Stimulated activated CD4-positive, alpha-beta T cell treated with anti-CD3 and anti-CD28 coated beads, Interleukin-15, amount 100 ng/mL, for 48 hours (primary cell): ENCODE data around the gene PDE3A.
"Not testable (repeated sequence)": the region's sequence is repeated elsewhere in the genome, so short reads cannot be mapped to it uniquely, and the experiment has no call there.

Experiments used
- DNase-seq, 2 donors: peaks; one replicate each; pipeline ENCODE4 v3.0.0-alpha.2; 2020; ENCODE audit warnings: low read depth in 2 of 2

PDE3A gene

DNA sequence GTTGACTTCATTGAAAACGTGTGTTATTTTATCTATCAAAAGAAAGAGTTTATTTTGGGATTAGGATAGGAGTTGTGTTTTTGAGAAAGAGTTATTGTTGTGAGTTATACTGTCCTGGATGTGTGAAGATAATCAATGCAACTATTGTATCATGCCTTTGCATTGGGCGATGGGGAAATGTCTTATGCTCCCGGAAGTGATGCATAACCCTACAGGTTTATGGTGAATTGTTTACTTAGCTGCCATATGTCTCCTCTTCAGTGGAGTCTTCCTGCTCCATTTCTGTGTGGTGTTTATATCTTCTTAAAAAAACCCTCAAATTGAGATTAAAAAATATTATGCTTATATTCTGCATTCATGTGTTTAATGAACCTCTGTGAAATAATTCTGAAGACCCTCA lies 6.5 kb downstream of the PDE3A start:
- no peak for DNase-seq

DNA sequence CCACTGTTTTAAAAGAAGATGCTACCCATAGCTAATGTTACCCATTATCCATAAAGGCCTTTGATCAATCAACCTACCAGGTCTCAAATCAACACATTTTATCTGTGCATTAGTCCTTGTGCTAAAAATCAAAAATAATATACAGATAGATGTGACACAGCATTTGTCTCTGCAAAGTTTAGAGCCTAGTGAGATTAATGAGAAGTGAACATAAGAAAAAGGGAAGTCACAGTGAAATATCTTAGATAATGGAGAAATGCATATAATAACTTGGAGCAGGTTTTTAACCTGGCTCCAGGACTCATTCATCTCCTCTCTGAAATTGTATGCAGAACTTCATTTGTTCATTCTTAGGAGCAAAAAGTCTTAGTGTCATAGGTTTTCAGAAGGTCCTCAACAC lies 7.2 kb downstream of the PDE3A start:
- no peak for DNase-seq

DNA sequence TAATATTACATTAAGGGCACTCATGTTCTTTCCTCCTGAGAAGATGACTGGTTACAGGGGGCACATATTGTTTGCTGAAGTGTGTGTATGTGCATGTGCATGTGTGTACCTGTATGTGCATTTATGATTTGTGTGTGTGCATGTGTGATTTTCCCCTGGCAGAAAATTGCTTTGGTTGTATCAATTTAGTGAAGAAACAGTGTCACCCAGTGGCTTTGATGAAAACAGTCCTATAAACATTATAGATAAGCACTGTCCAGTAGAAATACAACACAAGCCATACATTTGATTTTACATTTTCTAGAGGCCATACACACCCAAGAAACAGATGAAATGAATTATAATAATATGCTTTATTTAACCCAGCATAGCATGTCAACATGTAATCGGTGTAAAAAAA lies 8.6 kb downstream of the PDE3A start:
- DNase-seq, result no peak

DNA sequence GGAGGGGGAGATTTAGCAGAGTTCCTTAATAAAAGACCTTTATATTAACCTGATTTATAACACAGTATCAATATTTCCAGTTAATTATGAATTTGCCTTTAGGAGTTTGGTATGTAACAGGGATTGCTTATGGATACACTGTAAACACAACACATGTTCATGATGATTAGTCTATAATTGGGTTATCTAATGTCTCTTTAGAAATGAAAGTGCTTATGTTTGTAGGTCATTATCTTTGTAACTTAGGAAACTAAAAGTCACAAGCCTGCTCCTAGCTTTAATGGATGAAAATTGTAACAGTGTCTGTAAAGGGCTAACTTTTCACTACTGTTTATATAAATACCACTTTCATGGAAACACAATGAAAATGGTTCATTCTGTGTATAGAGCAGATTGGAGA lies 9.4 kb downstream of the PDE3A start:
- no peak for DNase-seq

DNA sequence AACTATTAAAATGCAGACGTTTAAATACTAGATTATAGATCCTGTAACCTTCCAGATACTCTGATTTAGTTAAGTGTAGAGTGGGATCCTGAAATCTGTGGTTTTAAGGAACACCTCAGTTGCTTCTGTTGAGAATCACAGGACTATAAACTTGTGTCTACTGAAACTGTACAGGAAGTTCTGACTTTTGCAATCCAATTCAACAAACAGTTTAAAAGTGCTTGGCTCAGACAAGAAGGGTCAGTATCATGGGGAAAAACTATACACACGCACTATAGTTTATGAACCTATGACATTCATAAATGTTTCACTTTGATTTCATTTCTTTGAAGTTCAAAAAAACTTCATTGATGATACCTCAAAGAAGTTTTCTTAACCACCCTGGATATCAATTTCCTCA lies 13.8 kb downstream of the PDE3A start:
- no peak for DNase-seq

DNA sequence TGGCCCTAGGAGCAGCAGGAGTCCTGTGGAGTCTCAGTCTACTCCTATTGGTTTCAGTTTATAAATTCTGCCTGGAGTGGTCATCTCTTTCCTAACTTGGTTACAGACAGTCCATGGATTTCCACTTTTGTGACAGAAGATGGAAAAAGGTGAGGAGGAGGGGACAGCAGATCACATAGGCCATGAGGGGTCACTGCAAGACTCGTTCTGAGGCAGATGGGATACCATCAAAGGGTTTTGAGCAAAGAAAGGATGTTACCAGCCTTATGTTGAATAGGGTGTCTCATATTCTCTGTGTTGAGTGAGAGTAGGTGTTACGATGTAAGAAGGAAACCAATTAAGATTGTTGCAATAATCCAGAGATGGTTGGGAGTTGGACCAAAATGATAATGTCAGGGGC lies 15.3 kb downstream of the PDE3A start:
- DNase-seq, result no peak

DNA sequence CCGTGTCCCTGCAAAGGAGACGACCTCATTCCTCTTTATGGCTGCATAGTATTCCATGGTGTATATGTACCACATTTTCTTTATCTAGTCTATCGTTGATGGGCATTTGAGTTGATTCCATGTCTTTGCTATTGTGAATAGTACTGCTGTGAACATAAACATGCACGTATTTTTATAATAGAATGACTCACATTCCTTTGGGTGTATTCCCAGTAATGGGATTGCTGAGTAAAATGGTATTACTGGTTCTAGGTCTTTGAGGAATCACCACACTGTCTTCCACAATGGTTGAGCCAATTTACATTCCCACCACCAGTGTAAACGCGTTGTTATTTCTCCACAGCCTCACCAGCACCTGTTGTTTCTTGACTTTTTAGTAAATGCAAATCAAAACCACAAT lies 16.5 kb downstream of the PDE3A start:
- DNase-seq, result not testable (repeated sequence)

DNA sequence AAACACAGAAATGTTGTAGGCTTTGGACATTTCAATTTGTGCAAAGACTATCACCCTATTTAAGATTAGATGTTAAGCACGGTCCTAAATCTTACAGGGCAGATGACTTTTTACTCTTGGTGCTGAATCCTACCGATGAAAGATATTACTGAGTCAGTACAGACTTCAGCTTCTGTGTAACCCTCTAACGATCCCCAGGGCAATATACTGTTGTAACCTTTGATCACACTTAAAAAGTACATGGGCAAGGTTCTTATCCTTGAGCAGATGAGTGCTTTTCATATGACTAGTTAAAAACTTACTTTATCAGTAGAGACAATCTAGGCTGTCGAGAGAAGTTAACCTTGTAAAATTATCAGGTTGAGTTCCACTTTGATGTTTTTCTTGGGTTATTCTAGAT lies 22.5 kb downstream of the PDE3A start:
- no peak for DNase-seq

DNA sequence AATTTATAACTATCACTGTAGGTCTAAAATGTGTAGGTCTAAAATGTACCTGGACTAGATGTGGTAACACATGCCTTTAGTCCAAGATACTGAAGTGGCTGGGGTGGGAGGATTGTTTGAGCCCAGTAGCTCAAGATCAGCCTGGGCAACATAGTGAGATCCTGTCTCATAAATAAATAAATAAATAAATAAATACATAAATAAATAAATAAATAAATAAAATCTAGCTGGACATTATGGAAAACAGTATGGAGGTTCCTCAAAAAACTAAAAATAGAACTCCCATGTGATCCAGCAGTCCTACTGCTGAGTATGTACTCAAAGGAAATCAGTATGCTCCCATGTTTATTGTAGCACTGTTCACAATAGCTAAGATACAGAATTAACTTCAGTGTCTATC lies 24.0 kb downstream of the PDE3A start:
- DNase-seq, result no peak

DNA sequence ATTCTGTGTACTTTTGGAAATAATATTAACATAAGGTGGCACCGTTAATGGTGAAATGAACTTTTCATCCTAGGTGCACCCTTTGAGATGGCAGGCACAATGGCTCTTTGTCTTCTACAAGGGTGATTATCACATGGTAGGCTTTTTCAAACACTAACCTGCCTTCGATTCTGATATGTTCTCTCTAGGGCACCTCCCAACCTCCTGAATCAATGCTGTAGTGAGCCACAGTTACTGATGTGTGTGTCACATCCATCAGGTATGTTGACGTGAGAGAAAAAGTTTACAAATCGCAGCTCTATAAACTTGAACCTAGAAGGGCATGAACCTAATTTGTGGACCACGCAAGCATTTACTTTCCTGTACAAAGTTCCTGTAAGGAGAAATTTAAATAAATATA lies 25.4 kb downstream of the PDE3A start:
- DNase-seq, result no peak

DNA sequence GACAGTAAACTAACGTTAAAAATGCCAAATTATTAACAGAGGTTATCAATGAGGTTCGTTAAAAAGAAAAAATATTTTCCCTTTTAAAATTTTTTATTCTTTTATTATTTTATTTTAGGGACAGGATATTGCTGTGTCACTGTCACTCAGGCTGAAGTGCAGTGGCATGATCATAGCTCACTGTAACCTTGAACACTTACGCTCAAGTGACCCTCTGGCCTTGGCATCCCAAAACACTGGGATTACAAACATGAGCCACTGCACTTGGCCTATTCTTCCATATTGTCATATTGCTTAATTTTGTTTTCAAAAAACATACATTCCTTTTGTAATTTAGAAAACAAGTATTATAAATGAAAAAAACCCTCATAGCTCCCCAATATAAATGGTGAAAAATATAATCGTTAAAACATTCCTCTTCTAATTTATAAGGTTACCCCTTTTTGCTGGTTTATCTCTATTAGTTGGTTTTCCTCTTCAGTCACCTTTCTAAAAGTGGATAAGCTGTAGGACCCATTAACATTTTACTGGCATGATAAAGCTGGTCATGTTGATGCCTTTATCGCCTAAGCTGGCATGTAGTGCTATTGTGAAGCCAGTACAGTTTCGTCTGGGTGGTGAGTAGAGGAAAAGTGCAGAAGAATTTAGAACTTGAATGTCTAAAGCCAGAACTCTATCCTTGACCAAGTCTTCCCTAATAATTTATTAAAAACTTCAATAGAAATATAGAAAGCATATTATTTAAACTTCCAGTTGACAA lies 27.6 kb downstream of the PDE3A start:
- no peak for DNase-seq

DNA sequence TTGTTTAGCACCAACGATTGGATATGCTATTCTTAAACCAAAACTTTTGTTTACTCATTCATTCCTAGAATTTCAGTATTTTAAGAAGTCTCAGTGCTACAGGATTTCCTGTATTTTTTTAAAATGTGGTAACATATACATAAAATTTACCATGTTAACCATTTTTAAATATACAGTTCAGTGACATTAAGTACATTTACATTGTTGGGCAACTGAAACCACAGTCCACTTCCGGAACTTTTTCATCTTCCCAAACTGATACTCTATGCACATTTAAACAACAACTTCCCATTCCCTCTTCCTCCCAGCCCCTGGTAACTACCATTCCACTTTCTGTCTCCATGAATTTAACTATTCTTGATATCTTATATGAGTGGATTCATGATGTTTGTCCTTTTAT lies 30.3 kb downstream of the PDE3A start:
- no peak for DNase-seq

DNA sequence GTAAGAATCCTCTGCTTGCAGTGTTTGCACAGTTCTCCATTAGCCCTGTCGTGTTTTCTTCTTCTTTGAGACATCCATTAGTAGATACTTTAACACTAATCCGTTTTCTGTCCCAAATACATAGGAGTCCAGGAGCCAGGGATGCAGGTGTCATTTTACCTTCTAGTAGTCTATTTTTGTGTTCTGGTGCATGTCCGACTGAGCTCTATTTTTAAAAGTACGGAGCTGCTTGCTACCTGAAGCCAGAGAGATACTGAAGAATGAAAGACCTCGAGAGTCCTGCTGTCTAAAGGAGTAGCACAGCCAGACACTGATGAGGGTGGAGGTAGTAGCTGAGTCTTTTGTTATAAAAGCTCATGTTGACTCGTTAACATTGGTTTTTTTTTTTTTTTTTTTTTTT lies 31.7 kb downstream of the PDE3A start:
- no peak for DNase-seq

DNA sequence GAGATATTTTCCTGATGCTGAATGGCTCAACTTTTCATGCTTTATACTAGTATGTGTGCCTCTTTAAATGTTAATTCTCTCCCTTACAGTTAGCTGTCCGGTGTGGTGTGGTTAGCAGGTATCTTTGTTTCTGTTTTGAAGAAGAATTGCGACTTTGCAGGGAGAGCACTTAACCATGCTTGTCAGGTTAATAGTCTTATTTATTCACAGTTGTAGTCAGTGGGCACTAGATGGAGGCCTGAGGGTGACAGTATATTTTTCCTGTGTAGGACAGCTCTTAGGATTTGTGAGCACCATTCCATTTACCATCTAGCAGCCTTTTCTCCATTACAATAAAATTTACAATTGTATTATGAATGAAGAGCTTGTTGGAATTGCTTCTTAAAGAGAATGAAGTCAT lies 34.9 kb downstream of the PDE3A start:
- DNase-seq, result no peak

DNA sequence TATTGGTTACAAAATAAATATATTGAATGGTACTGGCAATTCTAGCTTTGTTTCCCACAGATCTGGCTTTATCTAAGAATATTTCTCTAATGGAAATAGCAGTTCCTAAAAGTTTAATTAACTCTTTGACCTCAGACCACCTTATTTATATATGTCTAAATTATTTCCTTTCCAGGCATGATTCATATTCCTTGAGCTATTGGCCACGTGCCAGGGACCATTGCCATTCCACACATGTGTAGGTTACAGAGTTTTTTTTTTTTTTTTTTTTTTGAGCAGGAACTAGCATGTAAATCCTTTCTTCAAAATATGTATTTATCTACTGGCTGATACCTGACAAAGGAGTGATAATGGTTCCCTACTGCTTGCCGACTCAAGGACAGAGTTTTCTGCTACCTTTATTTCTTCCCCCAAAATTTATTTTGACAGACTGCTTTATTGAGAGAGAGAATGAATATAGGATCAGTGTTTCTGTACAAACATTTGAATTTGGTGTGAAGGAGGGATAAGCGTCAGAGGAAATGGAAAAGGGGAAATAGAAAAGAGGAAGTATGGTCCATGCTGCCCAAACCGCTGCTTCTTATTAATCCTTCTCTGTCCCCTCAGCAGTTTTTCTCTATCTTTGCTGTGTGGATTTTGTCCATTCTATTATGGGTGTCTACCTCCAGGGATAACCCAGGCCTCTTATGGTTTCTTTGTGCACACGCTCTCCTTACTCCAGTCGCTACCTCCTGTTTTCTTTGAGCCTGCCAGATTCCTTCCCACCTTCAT lies 36.4 kb downstream of the PDE3A start:
- DNase-seq, result no peak

DNA sequence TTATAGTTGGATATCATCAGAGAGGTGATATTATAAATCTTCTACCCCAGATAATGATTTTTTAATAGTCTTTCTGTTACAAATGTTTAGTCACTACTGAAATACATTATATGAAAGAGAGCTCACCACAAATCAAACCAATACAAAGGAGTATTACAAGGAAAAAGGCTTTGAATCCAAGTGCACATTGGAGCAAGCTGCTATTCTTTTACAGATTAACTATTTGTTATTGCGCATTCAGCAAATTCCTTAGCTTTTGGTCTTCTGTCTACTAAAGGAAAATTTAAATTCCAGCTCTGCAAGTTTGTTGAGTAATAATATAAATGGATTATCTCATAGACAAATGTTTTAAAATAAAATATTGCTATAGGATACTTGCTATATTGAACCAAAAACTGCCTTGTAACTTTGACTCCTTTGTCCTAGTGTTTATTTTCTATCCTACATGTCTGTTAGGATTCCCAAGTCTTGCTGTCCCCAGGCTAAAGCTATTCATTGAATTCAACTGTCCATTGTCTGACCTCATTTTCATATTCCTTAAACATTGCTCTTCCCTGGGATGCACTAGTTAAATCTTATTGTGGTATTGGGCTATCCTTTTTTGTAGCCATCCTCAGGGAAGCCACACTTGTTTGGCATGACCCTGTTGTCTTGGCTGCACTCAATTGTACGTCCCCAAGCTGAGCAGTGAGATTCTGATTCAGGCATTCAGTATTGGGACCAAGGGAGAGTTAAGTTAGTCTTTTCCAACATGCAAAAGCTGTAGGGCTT lies 41.5 kb downstream of the PDE3A start:
- no peak for DNase-seq

DNA sequence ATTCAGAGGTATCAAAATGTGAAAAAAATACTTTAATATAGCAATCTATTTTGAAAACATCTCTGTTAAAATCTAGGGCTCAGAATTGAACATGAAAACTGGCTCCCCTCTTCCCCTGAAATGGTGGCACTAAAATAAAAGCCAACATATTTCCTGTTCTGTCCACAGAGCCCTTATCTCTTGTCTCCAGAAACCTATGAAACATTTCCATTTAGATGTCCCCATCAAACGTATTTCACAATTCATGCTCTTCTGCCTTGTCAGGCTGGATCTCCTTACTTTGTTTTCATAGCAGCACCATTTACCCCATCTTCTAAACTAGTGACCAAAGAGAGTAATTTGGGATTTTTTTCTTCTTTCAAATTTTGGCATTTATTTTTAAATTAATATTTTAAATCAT lies 42.4 kb downstream of the PDE3A start:
- no peak for DNase-seq

DNA sequence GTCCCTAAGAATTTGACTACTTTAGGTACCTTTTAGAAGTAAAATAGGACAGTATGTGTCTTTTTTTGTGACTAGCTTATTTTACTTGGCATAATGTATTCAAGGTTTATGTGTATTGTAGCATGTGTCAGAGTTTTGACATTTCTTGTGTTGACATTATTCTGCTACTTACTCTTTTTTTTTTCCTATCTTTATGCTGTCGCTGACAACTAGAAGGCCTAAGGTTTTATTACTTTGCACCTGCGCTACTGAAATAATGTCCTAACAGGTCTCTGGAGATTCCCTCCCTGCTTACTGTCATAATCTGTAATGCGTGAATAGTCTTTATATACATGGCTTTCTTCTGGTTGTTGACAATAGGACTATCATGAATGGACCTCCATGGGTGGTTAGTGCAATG lies 43.0 kb downstream of the PDE3A start:
- no peak for DNase-seq

DNA sequence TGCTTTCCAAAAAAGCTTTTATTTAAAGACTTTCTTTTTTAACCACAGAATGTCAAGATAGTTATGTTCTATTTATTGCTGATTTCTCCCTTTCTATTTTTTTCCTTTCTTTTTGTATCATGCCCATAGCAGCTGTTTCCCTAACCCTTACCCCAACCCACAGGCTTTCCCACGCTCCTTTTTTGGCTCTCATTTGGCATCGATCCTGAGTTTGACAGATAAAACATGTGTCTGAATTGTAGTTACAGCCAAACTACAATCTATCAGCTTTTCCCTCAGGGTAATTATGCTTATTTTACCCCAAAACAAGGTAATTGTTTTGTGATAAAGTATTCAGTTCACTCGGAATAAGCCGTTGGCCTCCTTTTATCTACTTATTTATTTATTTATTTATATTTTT lies 46.7 kb downstream of the PDE3A start:
- no peak for DNase-seq

DNA sequence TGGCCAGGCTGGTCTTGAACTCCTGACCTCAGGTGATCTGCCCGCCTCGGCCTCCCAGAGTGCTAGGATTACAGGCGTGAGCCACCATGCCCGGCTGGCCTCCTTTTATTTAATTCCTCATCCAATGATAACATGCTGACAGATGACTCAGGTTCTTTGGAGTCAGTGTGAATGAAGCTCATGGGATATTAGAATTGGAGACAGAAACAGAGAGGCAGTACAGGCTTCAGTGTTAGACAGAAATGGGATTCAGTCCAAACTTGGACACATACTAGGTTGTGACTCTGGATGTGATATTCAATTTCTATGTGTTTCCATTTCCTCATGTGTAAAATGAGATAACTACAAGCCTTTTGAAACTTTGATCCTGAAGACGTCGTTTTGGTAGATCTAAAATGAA lies 47.3 kb downstream of the PDE3A start:
- DNase-seq, result no peak

DNA sequence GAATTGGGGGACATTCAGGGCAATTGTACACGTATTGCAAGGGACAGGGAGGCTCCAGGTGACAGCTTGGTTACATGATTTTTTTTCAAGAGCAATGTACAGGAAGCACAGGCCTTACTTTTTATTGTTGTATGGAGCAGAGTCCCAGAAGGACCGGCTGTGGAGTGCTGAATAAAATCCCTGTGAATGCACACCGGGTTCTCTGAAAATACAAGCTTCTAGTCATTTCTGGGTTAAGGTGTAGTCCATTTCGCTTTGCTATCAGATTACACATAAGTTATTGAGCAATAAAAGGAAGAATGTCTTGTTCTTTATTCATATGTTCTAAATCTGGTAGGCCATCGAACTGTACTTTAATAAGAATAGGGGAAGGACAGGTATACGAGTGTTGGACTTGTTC lies 52.2 kb downstream of the PDE3A start:
- DNase-seq, result no peak

DNA sequence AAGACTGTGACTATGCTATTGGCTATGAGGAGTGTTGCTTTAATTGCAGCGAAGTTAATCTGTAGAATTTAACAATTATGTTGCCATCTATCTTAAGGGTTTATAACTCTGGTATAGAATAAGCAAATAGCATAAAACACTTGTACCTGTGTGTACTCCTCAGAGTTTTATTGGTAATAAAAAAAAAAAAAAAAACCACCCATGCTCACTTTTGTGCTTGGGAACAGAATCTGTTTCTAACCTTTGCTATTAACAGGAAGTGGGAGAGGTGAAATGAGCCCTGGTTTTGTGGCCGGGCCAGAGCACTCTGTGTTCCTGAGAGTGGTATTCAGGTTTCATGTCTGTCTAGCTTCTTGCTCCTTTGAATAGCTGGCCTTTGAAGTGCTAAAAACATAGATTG lies 53.1 kb downstream of the PDE3A start:
- DNase-seq, result no peak

DNA sequence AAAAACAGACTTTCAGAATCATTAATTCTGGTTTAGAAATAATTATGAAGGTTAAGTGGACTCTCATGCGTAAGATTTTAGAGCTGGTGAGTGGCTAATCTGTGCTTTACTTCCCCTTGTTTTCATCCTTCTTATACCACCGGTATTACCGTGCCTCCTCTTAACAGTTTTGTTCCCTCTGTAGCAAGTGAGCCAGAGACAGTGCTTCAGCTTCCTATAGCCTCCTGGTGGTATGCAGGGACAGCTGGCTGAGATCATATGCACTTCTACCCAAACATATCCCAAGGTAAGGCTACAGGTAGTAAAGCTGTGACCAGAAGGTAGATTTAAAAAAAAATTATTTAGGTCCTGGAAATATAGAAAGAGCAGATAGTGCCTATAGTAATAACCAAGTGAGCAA lies 55.2 kb downstream of the PDE3A start:
- DNase-seq, result no peak
